ENCODE results near the gene ANKS1B. TPM values are rescaled to one million over a fixed set of nuclear protein-coding genes. Genes with fewer than 3 reads are reported as not detected.

ANKS1B gene
- total and polyA plus RNA-seq, 2 of the 4 experiments (the other 2 are of a cell fraction) = 0.17 to 0.18 TPM

- Histone ChIP-seq H3K4me2 (ENCODE audit: low read depth, low read length) (no peak overlapping the region), H4K20me1 (ENCODE audit: insufficient read depth, low read length) (no peaks in the 10 kb centered on the region), H3K4me3 (ENCODE audit: insufficient read depth, low read depth, low read length) (no peak overlapping the region), H3K27me3 (ENCODE audit: control insufficient read depth, insufficient read depth, low read length) (no peaks in the 10 kb centered on the region), H3K9me1 (ENCODE audit: insufficient read depth, low read length) (peaks cover 12% of the 10 kb centered on the region), H3K23ac (ENCODE audit: low read depth, low read length) (no peak overlapping the region), H2AFZ (replicated peaks; ENCODE audit: low read length, poor library complexity) (no peak overlapping the region), H2AK5ac (ENCODE audit: low read depth, low read length) (no peak overlapping the region), H2AK9ac (replicated peaks; ENCODE audit: low read depth, low read length, poor library complexity) (no peak overlapping the region), H3K27ac (ENCODE audit: insufficient read depth, low read length) (no peak overlapping the region), H3K4ac (ENCODE audit: low read depth, low read length) (no peak overlapping the region), H4K8ac (ENCODE audit: low read depth in 2 of 2, low read length in 2 of 2) (no peak overlapping the region), H3K9me3 (ENCODE audit: control insufficient read depth, insufficient read depth, low read length) (no peaks in the 10 kb centered on the region), H3K18ac (ENCODE audit: low read depth, low read length) (no peak overlapping the region), H2BK120ac (ENCODE audit: low read depth, low read length) (no peak overlapping the region), H2BK15ac (ENCODE audit: low read depth, low read length) (no peak overlapping the region), H4K91ac (ENCODE audit: insufficient read depth, low read depth, low read length) (no peak overlapping the region), H3K9ac (ENCODE audit: low read depth, low read length) (no peak overlapping the region), H2BK20ac (ENCODE audit: low read depth, low read length) (no peak overlapping the region; the same call in 1 of the 2 replicates), H3K79me1 (ENCODE audit: low read depth in 1 of 2, low read length in 2 of 2) (no peaks in the 10 kb centered on the region), H3K56ac (ENCODE audit: extremely low read depth, insufficient read depth, low read length) (no peak overlapping the region), H3K4me1 (ENCODE audit: control insufficient read depth, insufficient read depth, low read length) (peaks cover 13% of the 10 kb centered on the region; the same call in 1 of the 2 replicates), H3K36me3 (ENCODE audit: control insufficient read depth, insufficient read depth, low read length) (peaks cover 11% of the 10 kb centered on the region), H4K5ac (ENCODE audit: low read depth, low read length) (no peak overlapping the region), H2BK5ac (ENCODE audit: low read depth, low read length, poor library complexity, severe bottlenecking) (no peak overlapping the region), H3K14ac (replicated peaks; ENCODE audit: low read depth, low read length) (0 out of 2 replicates have a peak overlapping the region, but pooled peaks have one; percentile 26)
- TF ChIP-seq NFE2L2 (IDR thresholded peaks at IDR 0.05; ENCODE audit: low read depth, low read length) = no peak
- TF ChIP-seq MAZ (IDR thresholded peaks at IDR 0.05; ENCODE audit: borderline replicate concordance, low read depth, low read length) = no peak
- intact Hi-C loops (cut with micrococcal nuclease) (no loop called here), in situ Hi-C loops (cut with MboI; ENCODE audit: low sequenced_read_pairs) (no loop called here), dilution Hi-C loops (cut with HindIII; ENCODE audit: low sequenced_read_pairs, unreplicated experiment) (no loop called here)
- POLR2A ChIA-PET (ENCODE audit: unreplicated experiment) = no interaction called here
- 100% methylated on average over 2 of the region's 10 CpGs; no CpG with 5 or more reads in 1 of the 2 experiments for WGBS, 2 experiments (ENCODE audit: extremely low coverage in 2 of 2, insufficient read length in 1 of 2)
- ATAC-seq (ENCODE audit: low read depth) (peak; percentile 74), DNase-seq (peak; percentile 57)
- no TSS peak for BruUV-seq (replicated peaks)
- CTCF ChIA-PET = interaction anchor here (0.6 kb wide), 2 partner anchors 12 to 320 kb away, joined by 3 read pairs; no protein-coding TSS in a partner anchor
Measured at GRCh38 chr12:98736352-98737321, 1248.1 kb downstream of the ANKS1B start.

Data from IMR-90 (cell line).